Adrenal gland (tissue), 12 donors: Measurements from ENCODE around the gene KIAA1143. TPM values are rescaled to one million over a fixed set of nuclear protein-coding genes. Genes with fewer than 3 reads are reported as not detected.

ENCODE experiments used
- DNase-seq, 7 donors: peaks; one replicate each; pipeline ENCODE4 v3.0.0-alpha.2; 2019 to 2020
- H3K27ac ChIP-seq, 5 donors: fragments of 200-600 bp; sonication (generic) in 4 of 5; 1 replicate in 3 of 5; 2 replicates in 2 of 5; pipeline versions ENCODE4 v1.5.1 to v1.8.0; 2016 to 2020; ENCODE audit warnings: mild to moderate bottlenecking in 1 of 5
- H3K27me3 ChIP-seq: fragments of 200-600 bp; 2 replicates; pipeline ENCODE4 v1.8.0; 2021
- H3K36me3 ChIP-seq, 2 donors: fragments of 200-600 bp; replicated peaks in 1 of 2; 1 replicate in 1 of 2; 2 replicates in 1 of 2; pipeline versions ENCODE4 v1.5.1 to v1.8.0; 2018 to 2022
- H3K4me1 ChIP-seq, 2 donors: fragments of 200-600 bp; replicated peaks in 1 of 2; 1 replicate in 1 of 2; 2 replicates in 1 of 2; pipeline versions ENCODE4 v1.5.1 to v1.8.0; 2018 to 2021
- H3K4me3 ChIP-seq, 4 donors: fragments of 200-600 bp; sonication (generic) in 3 of 4; one replicate each; pipeline ENCODE4 v1.5.1; 2016 to 2018
- H3K9me3 ChIP-seq, 3 donors: fragments of 200-600 bp; sonication (generic) in 1 of 3; replicated peaks in 1 of 3; 1 replicate in 2 of 3; 2 replicates in 1 of 3; pipeline versions ENCODE4 v1.5.1 to v1.8.0; 2016 to 2021
- CTCF ChIP-seq, 6 experiments: fragments of 450-650 bp in 4 of 6; fragments of 200-600 bp in 2 of 6; sonication (generic) in 1 of 6; IDR thresholded peaks; 1 replicate in 5 of 6; 2 replicates in 1 of 6; pipeline versions ENCODE4 v1.5.1 to v1.8.0; 2016 to 2021; ENCODE audit warnings: antibody characterized with exemption in 6 of 6, mild to moderate bottlenecking in 2 of 6, moderate library complexity in 1 of 6
- POLR2A ChIP-seq, 2 donors: fragments of 450-650 bp; IDR thresholded peaks; one replicate each; pipeline ENCODE4 v1.6.1; 2017; ENCODE audit warnings: antibody characterized with exemption in 2 of 2, mild to moderate bottlenecking in 2 of 2, moderate library complexity in 1 of 2
- WGBS, 4 donors: extraction: QIAGEN DNeasy Blood & Tissue Kit in 2 of 4; methylation state at CpG; one replicate each; pipeline versions ENCODE4 v1.1.5 to v1.1.7; 2013 to 2017; 5-methylcytosine and 5-hydroxymethylcytosine counted together
- intact Hi-C, 2 donors: fragments of 100-400 bp; cut with DNase I; formaldehyde crosslinking; loops; one replicate each; pipeline versions ENCODE4 v1.14.1 to v1.15.0; 2022 to 2023
- polyA plus RNA-seq, 3 donors: library from polyadenylated mRNA; stranded (reverse); fragments of 200-250 nt in 2 of 3; fragments of 350-450 nt in 1 of 3; fragmentation: Illumina TruSeq in 1 of 3; extraction: RNeasy Lipid Tissue Mini Kit (QIAGEN cat#74804) in 1 of 3; gene quantifications; one replicate each; pipeline ENCODE4 v1.2.3, GENCODE V29; 2013 to 2014
- total RNA-seq, 9 donors: library from RNA; depleted of rRNA in 4 of 9; stranded (reverse); fragments of >200 nt in 4 of 9; fragments of 120-200 nt in 1 of 9; fragmentation: NEBNext Ultra II Directional in 1 of 9; extraction: Animal tissue kit (Norgen Biotek cat#: 25700) in 1 of 9; gene quantifications; one replicate each; pipeline versions ENCODE4 v1.1.0 to v1.2.4, GENCODE V29; 2013 to 2023
- donor health status: healthy with polysubstance abuse.
- donor health status: Bipolar disorder and iron deficiency.
- donor health status: DM: yes; HTN: yes; CAD: no.
- donor health status: DM: no; HTN: no; CAD: no.
- donor health status: DM: no; HTN: no; CAD: no.
- donor health status: DM: yes; HTN: yes; CAD: no.

KIAA1143 gene
- total and polyA plus RNA-seq, 12 donors = 6.7 to 55.1 (median 26.1) TPM

- no peaks in the 10 kb centered on the region for H3K27me3 ChIP-seq
- intact Hi-C loops = no loop called here
- H3K4me1 ChIP-seq = no peaks in the 10 kb centered on the region
- DNase-seq = no peak
- TF ChIP-seq CTCF (IDR thresholded peaks at IDR 0.05) (no peak), POLR2A (IDR thresholded peaks at IDR 0.05) (no peak)
- no peak overlapping the region for H3K4me3 ChIP-seq
- H3K27ac ChIP-seq = no peak overlapping the region
- H3K9me3 ChIP-seq = no peaks in the 10 kb centered on the region
- WGBS, 4 donors = 72 to 77% (median 74%) methylated on average over 2 of the region's 2 CpGs
- no peaks in the 10 kb centered on the region for H3K36me3 ChIP-seq
Measured at GRCh38 chr3:44802011-44802410, 40.6 kb upstream of the KIAA1143 start.

- H3K27me3 ChIP-seq = no peaks in the 10 kb centered on the region
- intact Hi-C loops = no loop called here
- no peaks in the 10 kb centered on the region for H3K4me1 ChIP-seq
- no peak overlapping the region for H3K27ac ChIP-seq
- TF ChIP-seq POLR2A (IDR thresholded peaks at IDR 0.05) (no peak), CTCF (IDR thresholded peaks at IDR 0.05) (no peak)
- 93 to 100% (median 95%) methylated on average over 4 of the region's 4 CpGs for WGBS, 4 donors
- DNase-seq = no peak
- H3K9me3 ChIP-seq = no peaks in the 10 kb centered on the region
- no peak overlapping the region for H3K4me3 ChIP-seq
- no peaks in the 10 kb centered on the region for H3K36me3 ChIP-seq
Measured at GRCh38 chr3:44795197-44795596, 33.8 kb upstream of the KIAA1143 start.

GRCh38 chr3:44782891-44783290 lies 21.5 kb upstream of the KIAA1143 start:
- 96 to 97% (median 96%) methylated on average over 4 of the region's 4 CpGs for WGBS, 4 donors
- TF ChIP-seq CTCF (IDR thresholded peaks at IDR 0.05) (no peak), POLR2A (IDR thresholded peaks at IDR 0.05) (no peak)
- intact Hi-C loops = no loop called here
- H3K9me3 ChIP-seq = no peaks in the 10 kb centered on the region
- H3K36me3 ChIP-seq = no peaks in the 10 kb centered on the region
- H3K4me3 ChIP-seq = no peak overlapping the region
- no peaks in the 10 kb centered on the region for H3K4me1 ChIP-seq
- no peak overlapping the region for H3K27ac ChIP-seq
- no peak for DNase-seq
- no peaks in the 10 kb centered on the region for H3K27me3 ChIP-seq

GRCh38 chr3:44772099-44772442 lies 10.7 kb upstream of the KIAA1143 start:
- Histone ChIP-seq H3K4me1 (no peaks in the 10 kb centered on the region), H3K4me3 (no peak overlapping the region), H3K27ac (no peak overlapping the region), H3K27me3 (no peaks in the 10 kb centered on the region), H3K9me3 (no peaks in the 10 kb centered on the region), H3K36me3 (no peaks in the 10 kb centered on the region)
- intact Hi-C loops = no loop called here
- 89 to 100% (median 97%) methylated on average over 1 of the region's 1 CpG for WGBS, 4 donors
- DNase-seq = no peak
- TF ChIP-seq POLR2A (IDR thresholded peaks at IDR 0.05) (no peak), CTCF (IDR thresholded peaks at IDR 0.05) (no peak)
